Ascending aorta (tissue), 2 donors: Measurements from ENCODE around the gene TH. TPM values are rescaled to one million over a fixed set of nuclear protein-coding genes. Genes with fewer than 3 reads are reported as not detected.

ENCODE experiments used
- DNase-seq, 2 donors: peaks; one replicate each; pipeline ENCODE4 v3.0.0-alpha.2; 2019; ENCODE audit warnings: low spot score in 2 of 2
- H3K27ac ChIP-seq, 2 donors: fragments of 200-600 bp; sonication (generic); one replicate each; pipeline ENCODE4 v1.5.1; 2016 to 2017; ENCODE audit warnings: mild to moderate bottlenecking in 1 of 2
- H3K27me3 ChIP-seq: fragments of 200-600 bp; sonication (generic); one replicate; pipeline ENCODE4 v1.5.1; 2017
- H3K36me3 ChIP-seq, 2 donors: fragments of 200-600 bp; sonication (generic); one replicate each; pipeline ENCODE4 v1.5.1; 2016
- H3K4me1 ChIP-seq, 2 donors: fragments of 200-600 bp; sonication (generic); one replicate each; pipeline ENCODE4 v1.5.1; 2016 to 2017; ENCODE audit warnings: mild to moderate bottlenecking in 1 of 2
- H3K4me3 ChIP-seq, 2 donors: fragments of 200-600 bp; sonication (generic); one replicate each; pipeline ENCODE4 v1.5.1; 2016 to 2017; ENCODE audit warnings: mild to moderate bottlenecking in 1 of 2
- H3K9me3 ChIP-seq, 2 donors: fragments of 200-600 bp; sonication (generic); one replicate each; pipeline ENCODE4 v1.5.1; 2016
- intact Hi-C: fragments of 100-400 bp; cut with DNase I; formaldehyde crosslinking; loops from one replicate; pipeline ENCODE4 v1.15.1; 2023
- total RNA-seq: library from RNA; depleted of rRNA; stranded (reverse); fragments of >200 nt; gene quantifications from one replicate; pipeline ENCODE4 v1.1.0, GENCODE V29; 2016
- TF ChIP-seq, protein P1 (sequence below), 3 experiments: fragments of 200-600 bp in 2 of 3; fragments of 450-650 bp in 1 of 3; sonication (generic) in 2 of 3; IDR thresholded peaks; one replicate each; pipeline ENCODE4 v1.5.1; 2016 to 2019; ENCODE audit warnings: antibody characterized with exemption in 3 of 3, mild to moderate bottlenecking in 1 of 3, moderate library complexity in 1 of 3

The TH gene
- total RNA-seq, 1 donor from 2014 or later = not detected

DNA sequence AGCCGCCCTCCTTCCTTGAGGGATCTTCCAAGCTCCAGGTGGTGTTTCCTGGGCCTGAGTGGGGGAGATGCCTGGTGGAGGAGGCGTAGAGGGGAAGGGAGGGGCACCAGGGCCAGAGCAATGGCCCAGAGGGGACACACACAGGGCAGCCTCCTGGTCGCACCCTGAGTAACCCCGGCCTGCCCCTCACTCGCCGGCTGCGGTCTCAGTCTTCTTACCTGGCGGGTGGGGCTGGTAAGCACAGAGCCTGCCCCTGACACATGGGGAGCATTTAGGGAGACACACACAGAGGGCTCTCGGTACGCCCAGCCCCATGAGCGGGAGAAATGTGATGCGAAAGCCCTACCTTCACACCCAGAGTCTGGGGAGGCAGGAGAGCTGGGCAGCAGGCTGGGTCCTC, 56.3 kb downstream of the TH start:
- TF ChIP-seq, protein P1, sequence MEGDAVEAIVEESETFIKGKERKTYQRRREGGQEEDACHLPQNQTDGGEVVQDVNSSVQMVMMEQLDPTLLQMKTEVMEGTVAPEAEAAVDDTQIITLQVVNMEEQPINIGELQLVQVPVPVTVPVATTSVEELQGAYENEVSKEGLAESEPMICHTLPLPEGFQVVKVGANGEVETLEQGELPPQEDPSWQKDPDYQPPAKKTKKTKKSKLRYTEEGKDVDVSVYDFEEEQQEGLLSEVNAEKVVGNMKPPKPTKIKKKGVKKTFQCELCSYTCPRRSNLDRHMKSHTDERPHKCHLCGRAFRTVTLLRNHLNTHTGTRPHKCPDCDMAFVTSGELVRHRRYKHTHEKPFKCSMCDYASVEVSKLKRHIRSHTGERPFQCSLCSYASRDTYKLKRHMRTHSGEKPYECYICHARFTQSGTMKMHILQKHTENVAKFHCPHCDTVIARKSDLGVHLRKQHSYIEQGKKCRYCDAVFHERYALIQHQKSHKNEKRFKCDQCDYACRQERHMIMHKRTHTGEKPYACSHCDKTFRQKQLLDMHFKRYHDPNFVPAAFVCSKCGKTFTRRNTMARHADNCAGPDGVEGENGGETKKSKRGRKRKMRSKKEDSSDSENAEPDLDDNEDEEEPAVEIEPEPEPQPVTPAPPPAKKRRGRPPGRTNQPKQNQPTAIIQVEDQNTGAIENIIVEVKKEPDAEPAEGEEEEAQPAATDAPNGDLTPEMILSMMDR (IDR thresholded peaks at IDR 0.05) = no peak
- intact Hi-C loops = no loop called here
- Histone ChIP-seq H3K4me3 (no peak overlapping the region), H3K36me3 (no peaks in the 10 kb centered on the region), H3K4me1 (no peaks in the 10 kb centered on the region), H3K9me3 (peaks cover 0 to 9% of the 10 kb centered on the region in 2 donors), H3K27ac (no peak overlapping the region), H3K27me3 (peaks cover under 1% of the 10 kb centered on the region)
- no peak for DNase-seq

DNA sequence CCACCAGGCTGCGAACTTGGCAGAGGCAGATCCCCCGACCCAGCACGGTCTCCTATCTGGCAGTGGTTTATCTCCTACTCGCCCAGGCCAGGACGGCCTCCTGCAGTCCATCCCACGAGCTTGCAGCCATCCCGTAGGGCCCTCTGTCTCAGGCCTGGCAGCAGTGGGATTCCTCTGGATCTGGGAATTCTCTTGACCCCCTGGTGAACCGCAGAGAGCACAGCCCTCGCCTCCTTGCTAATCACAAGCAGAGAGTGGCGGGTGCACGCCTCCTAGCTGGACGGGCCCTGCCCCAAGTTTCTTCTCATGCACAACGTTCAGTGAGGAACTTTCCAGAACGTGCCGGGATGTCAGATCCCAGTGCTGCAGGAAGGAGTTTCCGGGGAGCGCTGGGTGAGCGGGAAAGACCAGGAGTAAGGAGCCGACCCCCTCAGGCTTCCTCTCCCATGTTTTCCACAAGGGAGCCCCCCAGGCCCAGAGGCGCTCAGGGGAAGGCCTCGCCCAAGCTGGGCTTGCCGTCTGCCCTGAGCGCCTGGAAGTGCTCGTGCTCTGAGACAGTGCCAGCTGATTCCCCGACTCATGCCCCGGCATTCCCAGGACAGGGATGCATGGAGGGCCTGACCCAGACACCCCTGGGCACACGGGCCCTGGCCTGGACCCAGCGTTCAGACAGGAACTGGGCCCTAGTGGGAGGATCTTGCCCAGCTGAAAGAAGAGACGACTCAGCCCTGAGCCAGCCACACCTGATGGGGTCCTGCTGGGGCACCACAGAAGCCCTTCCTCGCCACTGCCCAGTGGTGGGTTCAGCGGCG, 57.0 kb downstream of the TH start:
- no peak overlapping the region for H3K4me3 ChIP-seq
- TF ChIP-seq, protein P1 (IDR thresholded peaks at IDR 0.05) = no peak
- intact Hi-C loops = no loop called here
- no peaks in the 10 kb centered on the region for H3K4me1 ChIP-seq
- no peak for DNase-seq
- no peak overlapping the region for H3K27ac ChIP-seq
- no peaks in the 10 kb centered on the region for H3K36me3 ChIP-seq
- peaks cover 0 to 9% of the 10 kb centered on the region in 2 donors for H3K9me3 ChIP-seq
- no peaks in the 10 kb centered on the region for H3K27me3 ChIP-seq

Other genes starting within 250 kb of the TH start
- gene MRPL23, start 224.5 kb downstream of the TH start, total RNA-seq = 117 TPM
- gene H19, start 174.0 kb downstream of the TH start, total RNA-seq = 539 TPM
- 124 TPM for gene IGF2, start 32.4 kb downstream of the TH start, total RNA-seq
- gene INS, start 10.6 kb downstream of the TH start, total RNA-seq = not detected
- not detected for gene ASCL2, start 98.8 kb upstream of the TH start, total RNA-seq
- not detected for gene C11orf21, start 130.1 kb upstream of the TH start, total RNA-seq
- gene TSPAN32, start 130.2 kb upstream of the TH start, total RNA-seq = 1.9 TPM
- gene CD81, start 205.5 kb upstream of the TH start, total RNA-seq = 801 TPM
- 183 TPM for gene TSSC4, start 228.9 kb upstream of the TH start, total RNA-seq